GM23248 (cell line): ENCODE results near the gene PRR5L.

Experiments
- EZH2 ChIP-seq: fragments of 200-600 bp; sonication (generic); IDR thresholded peaks from 2 replicates; pipeline ENCODE4 v1.6.1; 2018; ENCODE audit warnings: antibody characterized with exemption, mild to moderate bottlenecking; ENCODE audit not compliant: insufficient read depth, poor library complexity, severe bottlenecking
- EZH2phosphoT487 ChIP-seq: fragments of 200-600 bp; sonication (generic); IDR thresholded peaks from 2 replicates; pipeline ENCODE4 v1.6.1; 2018; ENCODE audit warnings: antibody characterized with exemption, moderate library complexity, mild to moderate bottlenecking, low read depth; ENCODE audit not compliant: insufficient read depth

DNA sequence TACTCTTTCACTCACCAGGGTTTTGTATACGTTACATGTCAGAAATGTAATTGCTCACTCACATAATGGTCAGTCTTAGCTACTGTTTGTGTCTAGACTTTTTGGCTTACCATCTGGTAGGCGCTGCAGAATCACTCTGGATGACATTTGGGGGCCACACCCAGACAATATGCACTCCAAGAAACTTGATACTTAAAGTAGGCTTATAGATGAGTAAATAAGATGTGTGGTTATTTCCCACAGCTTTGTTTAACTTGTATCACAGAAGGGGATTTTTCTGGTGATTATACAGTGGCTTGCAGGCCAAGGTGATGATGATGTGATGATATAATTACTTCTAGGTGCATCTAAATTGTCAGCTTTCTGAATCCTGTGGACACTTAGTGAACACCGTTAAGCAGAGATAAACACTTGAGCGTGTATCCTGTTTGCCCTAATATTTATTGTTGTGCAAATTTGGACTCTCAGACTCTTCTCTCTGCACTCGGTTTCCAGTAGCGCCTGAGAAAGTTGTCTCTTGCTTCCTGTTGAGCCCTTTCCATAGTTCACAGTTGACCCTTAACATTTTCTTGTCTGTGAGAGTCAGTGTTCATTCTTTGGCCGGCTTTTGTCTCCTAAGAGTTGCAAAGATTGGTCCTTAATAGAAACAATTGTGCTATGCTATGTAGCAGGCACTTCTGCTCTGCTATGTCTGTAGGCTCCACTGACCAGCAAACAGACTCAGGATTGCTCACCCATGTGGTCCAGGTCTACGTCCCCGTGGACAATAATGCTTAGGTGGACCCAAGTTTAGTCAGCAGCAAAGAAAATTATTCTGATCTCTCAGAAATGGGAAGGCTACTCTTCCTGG, 89.3 kb downstream of the PRR5L start:
- TF ChIP-seq EZH2, result no peak
- peak; percentile 90 for TF ChIP-seq EZH2phosphoT487
